ENCODE data around the gene PLS1. TPM values are rescaled to one million over a fixed set of nuclear protein-coding genes. Genes with fewer than 3 reads are reported as not detected.
A peak's percentile ranks its signal among the peaks of the same experiment; 100 is the strongest.

PLS1 gene
- polyA plus RNA-seq, 2 of the 4 experiments (the other 2 are of a cell fraction) = 18.5 to 78.1 TPM

DNA sequence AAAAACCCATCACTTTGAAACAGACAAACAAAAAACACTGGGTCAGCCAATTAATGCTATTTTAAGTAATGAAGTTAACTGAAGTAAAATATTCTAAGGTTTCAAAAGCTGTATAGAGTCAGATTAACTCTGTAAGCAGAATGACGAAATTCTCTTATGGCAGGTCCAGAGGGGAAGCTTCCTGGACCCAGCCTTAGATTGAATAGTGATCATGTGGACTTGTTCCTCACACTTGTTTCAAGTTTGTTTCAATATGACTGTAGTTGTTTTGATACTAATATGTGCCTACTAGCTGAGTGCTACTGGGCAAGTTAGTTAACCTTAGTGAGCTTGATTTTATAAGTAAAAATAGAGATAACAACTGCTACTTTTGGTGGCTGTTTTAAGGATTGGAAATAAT, 32.6 kb downstream of the PLS1 start:
- no peak overlapping the region for H3K4me2 ChIP-seq
- POLR2A ChIA-PET = no interaction called here
- TF ChIP-seq NPAS2 (CRISPR knock-in tag; IDR thresholded peaks at IDR 0.05; ENCODE audit: borderline replicate concordance) = no peak
- no peak for TF ChIP-seq EHF (CRISPR knock-in tag; IDR thresholded peaks at IDR 0.05)
- TF ChIP-seq, protein P1, sequence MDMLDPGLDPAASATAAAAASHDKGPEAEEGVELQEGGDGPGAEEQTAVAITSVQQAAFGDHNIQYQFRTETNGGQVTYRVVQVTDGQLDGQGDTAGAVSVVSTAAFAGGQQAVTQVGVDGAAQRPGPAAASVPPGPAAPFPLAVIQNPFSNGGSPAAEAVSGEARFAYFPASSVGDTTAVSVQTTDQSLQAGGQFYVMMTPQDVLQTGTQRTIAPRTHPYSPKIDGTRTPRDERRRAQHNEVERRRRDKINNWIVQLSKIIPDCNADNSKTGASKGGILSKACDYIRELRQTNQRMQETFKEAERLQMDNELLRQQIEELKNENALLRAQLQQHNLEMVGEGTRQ (IDR thresholded peaks at IDR 0.05) = no peak
- no peak for TF ChIP-seq CBX8 (IDR thresholded peaks at IDR 0.05)
- no peak for TF ChIP-seq GATA3 (IDR thresholded peaks at IDR 0.05; ENCODE audit: borderline replicate concordance)
- TF ChIP-seq FOXS1 (CRISPR knock-in tag; IDR thresholded peaks at IDR 0.05) = no peak
- no peak for TF ChIP-seq JUN (IDR thresholded peaks at IDR 0.05)
- TF ChIP-seq EP300 (IDR thresholded peaks at IDR 0.05) = no peak
- TF ChIP-seq BHLHE40 (IDR thresholded peaks at IDR 0.05; ENCODE audit: low read depth, low read length) = no peak
- TF ChIP-seq MYC (IDR thresholded peaks at IDR 0.05; ENCODE audit: borderline replicate concordance, low read length) = no peak
- FAIRE-seq (no peak), DNase-seq (ENCODE audit: low read depth in 1 of 2, low spot score in 1 of 2) (no peak), ATAC-seq (no peak)
- CTCF ChIA-PET = interaction anchor here (0.6 to 1.4 kb wide), 2 partner anchors 23 to 1317 kb away, joined by 3 to 5 read pairs; no protein-coding TSS in a partner anchor
- H3K27ac ChIP-seq = no peak overlapping the region
- H3K9me3 ChIP-seq = no peaks in the 10 kb centered on the region
- peaks cover 7% of the 10 kb centered on the region; the same call in 2 of the 3 replicates for H3K4me1 ChIP-seq
- H3K4me3 ChIP-seq = no peak overlapping the region
- 97% methylated on average over 1 of the region's 1 CpG for WGBS (ENCODE audit: missing lambda C conversion rate)

- H3K4me1 ChIP-seq = peaks cover 12% of the 10 kb centered on the region
- CTCF ChIA-PET = no interaction called here
- H3K4me3 ChIP-seq = no peak overlapping the region
- H3K4me2 ChIP-seq = no peak overlapping the region
- WGBS (ENCODE audit: missing lambda C conversion rate) = 68% methylated on average over 5 of the region's 5 CpGs
- FAIRE-seq (no peak), DNase-seq (ENCODE audit: low read depth in 1 of 2, low spot score in 1 of 2) (no peak), ATAC-seq (no peak)
- POLR2A ChIA-PET = no interaction called here
- H3K27ac ChIP-seq = no peak overlapping the region
- TF ChIP-seq EHF (CRISPR knock-in tag; IDR thresholded peaks at IDR 0.05) (no peak), POLR2A (IDR thresholded peaks at IDR 0.05; ENCODE audit: low read length) (no peak), MAZ (IDR thresholded peaks at IDR 0.05; ENCODE audit: borderline replicate concordance, low read depth, low read length) (no peak), POLR2AphosphoS2 (conservative IDR thresholded peaks at IDR 0.05; ENCODE audit: low read length) (no peak), GATA3 (IDR thresholded peaks at IDR 0.05; ENCODE audit: borderline replicate concordance) (no peak), CEBPB (IDR thresholded peaks at IDR 0.05) (no peak), HMGXB4 (CRISPR knock-in tag; IDR thresholded peaks at IDR 0.05; ENCODE audit: borderline replicate concordance) (no peak)
- TF ChIP-seq, protein P2, sequence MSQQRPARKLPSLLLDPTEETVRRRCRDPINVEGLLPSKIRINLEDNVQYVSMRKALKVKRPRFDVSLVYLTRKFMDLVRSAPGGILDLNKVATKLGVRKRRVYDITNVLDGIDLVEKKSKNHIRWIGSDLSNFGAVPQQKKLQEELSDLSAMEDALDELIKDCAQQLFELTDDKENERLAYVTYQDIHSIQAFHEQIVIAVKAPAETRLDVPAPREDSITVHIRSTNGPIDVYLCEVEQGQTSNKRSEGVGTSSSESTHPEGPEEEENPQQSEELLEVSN (IDR thresholded peaks at IDR 0.05; ENCODE audit: borderline replicate concordance, low read depth) = no peak
- no peaks in the 10 kb centered on the region for H3K9me3 ChIP-seq
Measured at GRCh38 chr3:142633073-142633472, 36.9 kb downstream of the PLS1 start.

DNA sequence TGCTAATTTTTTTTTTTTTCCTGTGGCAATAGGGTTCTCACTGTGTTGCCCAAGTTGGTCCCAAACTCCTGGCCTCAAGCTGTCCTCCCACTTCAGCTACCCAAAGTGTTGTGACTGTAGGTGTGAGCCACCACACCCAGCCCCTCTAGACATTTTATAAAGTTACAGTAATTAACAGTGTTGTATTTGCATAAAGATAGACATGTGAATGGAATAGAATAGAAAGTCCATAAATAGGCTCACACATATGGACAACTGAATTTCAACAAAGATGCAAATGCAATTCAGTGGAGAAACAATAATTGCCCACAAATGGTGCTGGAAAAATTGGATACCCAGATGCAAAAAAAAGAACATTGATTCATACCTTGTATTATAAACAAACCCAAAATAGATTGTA, 39.9 kb downstream of the PLS1 start:
- Histone ChIP-seq H3K4me3 (no peak overlapping the region), H3K4me2 (no peak overlapping the region; the same call in 2 of the 3 replicates), H3K4me1 (peaks cover 12% of the 10 kb centered on the region), H3K27ac (no peak overlapping the region), H3K9me3 (no peaks in the 10 kb centered on the region)
- CTCF ChIA-PET = interaction anchor here (2.1 kb wide), 1 partner anchor 9 kb away, joined by 6 read pairs; no protein-coding TSS in a partner anchor
- TF ChIP-seq SREBF2 (IDR thresholded peaks at IDR 0.05) = no peak
- TF ChIP-seq TP53 (CRISPR knock-in tag; IDR thresholded peaks at IDR 0.05) = no peak
- no peak for TF ChIP-seq NR3C1 (IDR thresholded peaks at IDR 0.05)
- no peak for TF ChIP-seq HOXA7 (CRISPR knock-in tag; IDR thresholded peaks at IDR 0.05)
- POLR2A ChIA-PET = no interaction called here
- FAIRE-seq (peak; percentile 28), ATAC-seq (no peak), DNase-seq (ENCODE audit: low read depth in 1 of 2, low spot score in 1 of 2) (no peak)
